GM19023 (cell line): Measurements from ENCODE around the gene SUSD3.

Source experiments
- ATAC-seq: cut with Tn5 transposase; IDR thresholded peaks from one replicate; pipeline ENCODE4 v1.9.1; 2021; ENCODE audit warnings: mild to moderate bottlenecking, moderate library complexity; ENCODE audit not compliant: unreplicated experiment

The SUSD3 gene

DNA sequence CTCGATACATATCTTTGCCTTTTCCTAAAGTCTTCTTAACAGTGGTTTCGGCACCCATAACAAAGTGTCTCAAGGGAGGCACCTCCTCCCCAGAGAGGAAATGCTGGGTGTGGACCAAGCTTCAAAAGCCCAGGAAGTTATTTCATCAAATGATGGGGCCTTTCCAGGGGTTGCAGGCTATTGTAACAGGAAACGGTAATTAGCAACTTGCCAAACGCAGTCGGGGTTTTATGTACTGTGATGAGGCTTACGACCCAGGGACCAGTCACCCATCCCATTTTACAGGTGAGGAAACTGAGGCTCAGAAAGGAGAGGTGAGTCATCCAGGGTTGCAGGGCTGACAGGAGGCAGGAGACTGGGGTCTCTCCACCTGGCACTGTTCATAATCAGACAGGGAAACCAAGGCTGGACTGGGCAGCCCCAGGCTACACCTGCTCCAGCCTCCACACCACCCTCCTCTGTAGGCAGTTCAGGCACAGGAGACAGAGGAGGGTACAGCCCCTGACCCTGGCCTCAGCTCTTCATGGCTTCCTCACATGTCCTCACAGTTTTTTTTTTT lies 30.0 kb upstream of the SUSD3 start:
- no peak for ATAC-seq

DNA sequence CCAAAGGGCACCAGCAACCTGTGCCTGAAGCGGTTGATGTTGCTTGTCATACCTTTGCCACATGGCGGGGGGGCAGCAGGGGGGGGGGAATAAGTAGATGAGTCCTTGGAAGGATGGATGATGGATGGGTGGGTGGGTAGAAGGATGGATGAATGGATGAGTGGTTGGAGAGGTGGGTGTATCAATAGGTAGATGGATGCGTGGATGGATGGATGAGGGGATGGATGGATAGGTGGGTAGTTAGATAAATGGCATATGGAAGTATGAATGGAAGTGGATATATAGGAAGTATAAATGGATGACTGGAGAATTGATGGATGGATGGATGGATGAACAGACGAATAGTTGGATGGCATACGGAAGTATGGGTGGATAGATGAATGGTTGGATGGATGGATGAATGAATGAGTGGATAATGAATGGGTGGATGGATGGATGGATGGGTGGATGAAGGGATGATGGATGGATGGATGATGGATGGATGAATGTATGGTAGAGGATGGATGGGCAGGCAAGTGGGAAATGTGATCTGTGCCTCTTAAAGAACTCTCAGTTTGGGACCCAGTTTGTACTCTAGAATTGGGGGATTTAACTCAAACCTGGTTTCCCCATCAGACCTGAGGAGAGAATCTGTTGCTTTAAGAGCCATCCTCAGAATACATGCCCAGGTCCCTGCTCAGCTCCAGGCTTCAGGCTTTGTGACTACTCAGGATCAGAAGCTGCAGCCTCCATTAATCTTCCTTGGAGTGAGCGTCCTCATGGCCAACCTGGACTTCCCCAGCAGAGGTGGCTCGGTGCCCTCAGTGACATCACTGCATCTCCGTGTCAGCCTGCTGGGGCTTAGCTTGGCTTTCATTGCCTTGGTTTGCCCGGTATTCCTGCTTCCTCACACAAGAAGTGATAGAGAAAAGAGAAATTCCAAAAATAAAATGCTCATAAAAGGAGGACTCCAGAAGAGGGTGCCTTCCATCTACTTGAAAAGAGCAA lies 27.6 kb upstream of the SUSD3 start:
- no peak for ATAC-seq

DNA sequence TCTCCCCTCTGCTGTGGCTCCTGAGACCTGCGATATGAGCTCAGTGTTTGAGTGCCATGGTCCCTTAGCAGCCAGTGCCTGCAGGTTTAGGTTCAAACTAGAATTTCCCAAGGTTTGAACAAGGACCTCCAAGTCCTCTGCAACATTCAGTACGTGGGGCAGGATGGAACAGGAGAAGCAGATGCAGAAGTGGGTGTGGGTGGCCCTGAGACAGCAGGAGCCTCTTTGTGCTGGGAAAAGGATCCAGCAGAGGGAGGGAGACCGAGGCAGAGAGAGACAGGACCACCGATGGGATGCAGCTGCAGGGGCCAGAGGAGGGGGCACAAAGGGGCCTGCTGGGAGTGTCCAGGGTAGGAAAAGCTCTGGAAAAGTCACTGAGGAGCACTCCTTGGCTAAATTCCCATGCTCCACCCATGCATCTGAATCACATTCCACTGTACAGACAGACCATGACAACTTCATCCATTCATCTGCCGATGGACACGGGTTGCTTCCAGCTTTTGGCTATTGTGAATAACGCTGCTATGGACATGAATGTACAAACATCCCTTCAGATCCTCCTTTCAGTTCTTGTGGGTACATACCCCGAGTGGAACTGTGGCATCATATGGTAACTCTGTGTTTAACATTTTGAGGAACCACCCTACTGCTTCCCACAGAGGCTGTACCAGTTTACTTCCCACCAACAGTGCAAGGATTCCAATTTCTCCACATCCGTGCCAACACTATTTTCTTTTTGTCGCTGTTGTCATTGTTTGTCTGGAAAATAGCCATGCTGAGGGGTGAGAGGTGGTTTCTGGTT lies 26.7 kb upstream of the SUSD3 start:
- ATAC-seq, result no peak

DNA sequence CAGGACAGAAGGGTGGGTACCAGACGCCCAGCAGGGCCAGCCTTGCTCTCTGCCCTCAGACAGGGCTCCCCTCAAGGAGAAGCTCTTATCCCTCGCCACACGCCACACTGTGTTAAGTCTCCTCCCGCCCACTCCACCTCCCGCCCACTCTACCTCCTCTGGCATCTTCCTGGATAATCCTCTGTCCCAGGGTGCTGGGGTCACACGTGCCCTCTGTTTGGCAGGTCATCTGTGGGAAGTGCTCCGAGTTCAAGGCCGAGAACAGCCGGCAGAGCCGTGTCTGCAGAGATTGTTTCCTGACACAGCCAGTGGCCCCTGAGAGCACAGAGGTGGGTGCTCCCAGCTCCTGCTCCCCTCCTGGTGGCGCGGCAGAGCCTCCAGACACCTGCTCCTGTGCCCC lies 26.0 kb upstream of the SUSD3 start:
- no peak for ATAC-seq

DNA sequence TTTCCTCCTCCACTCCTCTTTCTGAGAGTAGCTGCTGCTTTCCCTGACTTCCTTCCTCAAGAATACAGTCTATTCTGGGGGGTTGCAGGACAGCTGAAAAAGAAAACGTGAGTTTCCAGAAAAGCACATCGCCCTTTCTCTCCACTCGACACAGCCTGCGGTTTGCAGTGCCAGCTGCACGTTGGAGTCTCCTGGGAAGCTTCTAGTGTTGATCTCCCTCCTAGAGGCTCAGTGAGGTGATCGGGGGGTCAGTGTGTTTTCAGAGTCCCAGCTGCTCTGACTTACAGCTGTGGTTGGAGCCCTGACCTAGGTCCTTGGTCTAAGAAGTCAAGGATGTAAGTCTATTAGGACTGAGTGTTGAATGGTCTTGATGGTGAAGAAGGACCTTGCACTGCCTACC lies 25.0 kb upstream of the SUSD3 start:
- ATAC-seq, result no peak

DNA sequence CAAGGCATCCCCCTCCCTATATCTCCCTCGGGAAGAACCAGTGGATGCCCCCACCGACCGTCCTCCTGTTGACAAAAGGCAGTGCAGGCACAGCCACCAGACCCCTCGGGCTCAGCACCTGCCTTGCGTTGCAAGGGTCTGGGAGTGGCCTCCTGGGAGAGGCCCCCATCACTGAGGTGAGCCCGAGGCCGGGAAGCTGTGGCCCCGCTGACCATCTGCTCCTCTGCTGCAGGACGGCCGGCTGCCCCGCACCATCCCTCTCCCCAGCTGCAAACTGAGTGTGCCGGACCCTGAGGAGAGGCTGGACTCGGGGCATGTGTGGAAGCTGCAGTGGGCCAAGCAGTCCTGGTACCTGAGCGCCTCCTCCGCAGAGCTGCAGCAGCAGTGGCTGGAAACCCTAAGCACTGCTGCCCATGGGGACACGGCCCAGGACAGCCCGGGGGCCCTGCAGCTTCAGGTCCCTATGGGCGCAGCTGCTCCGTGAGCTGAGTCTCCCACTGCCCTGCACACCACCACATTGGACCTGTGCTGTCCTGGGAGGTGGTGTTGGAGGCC lies 23.3 kb upstream of the SUSD3 start:
- ATAC-seq, result no peak

DNA sequence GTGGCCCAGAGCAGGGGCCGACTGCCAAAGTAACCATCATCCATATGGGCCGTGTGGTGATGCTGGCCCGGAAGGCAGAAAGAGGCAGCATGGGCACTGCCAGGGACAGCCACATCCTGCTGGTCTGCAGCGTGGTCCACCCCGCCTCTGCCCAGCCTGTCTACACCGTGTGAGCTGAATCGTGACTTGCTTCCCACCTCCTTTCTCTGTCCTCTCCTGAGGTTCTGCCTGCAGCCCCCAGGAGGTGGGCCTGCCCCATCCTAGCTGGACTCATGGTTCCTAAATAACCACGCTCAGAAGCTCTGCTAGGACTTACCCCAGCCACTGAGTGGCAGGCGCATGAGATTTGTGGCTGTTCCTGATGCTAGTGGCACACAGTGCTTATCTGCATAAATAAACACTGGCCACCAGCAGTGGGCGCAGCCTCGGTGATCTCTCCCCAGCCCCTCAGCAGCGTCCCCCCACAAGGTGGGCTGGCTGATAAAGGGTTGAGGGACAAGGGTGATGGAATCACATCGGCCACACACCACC lies 22.6 kb upstream of the SUSD3 start:
- ATAC-seq, result no peak

DNA sequence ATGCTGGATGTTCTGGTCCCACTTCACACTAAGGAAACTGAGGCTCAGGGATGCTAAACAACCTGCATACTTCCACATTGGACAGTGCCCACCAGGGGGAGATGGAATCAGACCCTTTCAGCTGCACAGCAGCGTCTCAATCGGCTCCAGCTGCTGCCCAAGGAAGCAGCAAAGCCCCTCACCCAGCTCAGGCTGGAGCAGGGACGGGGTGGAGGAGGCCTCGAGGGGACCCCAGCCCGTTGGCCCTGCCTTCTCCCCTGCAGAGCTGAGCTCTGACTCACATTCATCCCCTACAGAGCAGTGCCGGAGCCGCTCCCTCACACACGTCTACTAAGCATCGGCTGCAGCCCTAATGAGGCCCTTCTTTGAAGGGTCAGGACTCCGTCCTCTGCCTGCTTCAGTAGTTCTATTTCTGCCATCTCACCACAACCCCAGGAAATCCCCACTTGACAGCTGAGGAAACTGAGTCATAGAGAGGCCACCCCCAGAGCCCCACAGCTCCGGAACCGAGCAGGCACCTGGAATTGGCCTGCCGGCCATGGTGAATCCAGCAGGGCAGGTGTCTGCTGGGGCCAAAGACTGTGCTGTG lies 21.5 kb upstream of the SUSD3 start:
- ATAC-seq, result no peak

DNA sequence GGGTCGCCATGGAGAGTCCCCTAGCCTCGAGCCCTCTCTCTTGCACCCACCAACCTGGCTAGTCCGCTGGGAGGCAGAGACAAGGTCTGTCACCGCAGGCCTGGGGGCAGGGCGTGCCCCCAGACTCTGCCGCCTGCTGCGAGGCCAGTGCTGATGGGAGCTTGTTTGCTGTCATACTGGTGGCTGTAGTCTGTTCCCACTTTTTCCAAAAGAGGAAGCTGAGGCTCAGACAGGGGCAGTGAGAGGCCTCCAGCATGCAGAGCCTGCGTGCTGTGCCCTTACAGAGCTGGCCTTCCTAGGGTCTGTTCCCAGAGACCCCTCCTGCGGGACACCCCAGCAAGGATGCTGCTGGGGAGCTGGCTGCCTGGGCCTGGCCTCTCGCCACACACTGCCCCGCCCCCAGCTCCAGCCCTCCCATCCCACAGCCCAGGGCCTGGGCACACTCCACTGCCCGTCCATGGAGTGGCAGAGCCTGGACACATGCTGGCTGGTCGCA lies 21.0 kb upstream of the SUSD3 start:
- no peak for ATAC-seq

DNA sequence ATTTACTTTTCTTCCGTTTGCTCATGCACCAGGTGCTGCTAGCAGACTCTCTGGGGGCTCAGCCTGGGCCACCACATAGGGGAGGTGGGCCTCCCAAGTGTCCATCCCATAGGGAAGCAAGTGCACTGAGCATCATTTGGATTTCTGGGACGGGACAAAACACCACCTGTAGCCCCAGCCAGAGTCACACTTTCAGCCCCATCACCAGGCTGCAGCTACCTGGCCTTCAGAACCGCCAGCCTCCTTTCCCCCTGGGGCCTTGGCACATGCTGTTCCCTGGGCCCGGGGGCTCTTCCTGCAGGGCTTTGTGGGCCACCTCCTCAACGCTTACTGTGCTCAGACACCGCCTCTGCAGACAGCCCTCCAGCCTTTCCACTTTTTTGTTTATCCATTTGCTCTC lies 19.6 kb upstream of the SUSD3 start:
- no peak for ATAC-seq

DNA sequence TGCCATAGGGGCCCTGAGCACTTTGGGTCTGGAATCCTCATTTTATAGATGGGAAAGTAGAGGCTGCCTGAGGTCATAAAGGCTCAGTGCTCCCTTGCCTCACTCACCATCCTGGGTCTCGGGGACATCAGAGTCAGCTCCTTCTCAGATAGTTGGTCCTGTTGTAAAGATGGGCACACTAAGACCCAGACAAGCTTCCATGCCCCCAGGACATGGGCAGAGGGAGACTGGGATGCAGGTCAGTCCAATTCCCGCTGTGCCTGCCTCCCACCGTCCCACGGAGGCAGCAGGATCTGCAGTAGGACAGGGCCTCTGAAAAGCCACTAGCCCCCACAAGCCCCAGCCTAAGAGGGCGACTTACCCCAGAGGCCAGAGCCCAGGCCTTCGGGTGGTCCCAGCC lies 19.0 kb upstream of the SUSD3 start:
- no peak for ATAC-seq

DNA sequence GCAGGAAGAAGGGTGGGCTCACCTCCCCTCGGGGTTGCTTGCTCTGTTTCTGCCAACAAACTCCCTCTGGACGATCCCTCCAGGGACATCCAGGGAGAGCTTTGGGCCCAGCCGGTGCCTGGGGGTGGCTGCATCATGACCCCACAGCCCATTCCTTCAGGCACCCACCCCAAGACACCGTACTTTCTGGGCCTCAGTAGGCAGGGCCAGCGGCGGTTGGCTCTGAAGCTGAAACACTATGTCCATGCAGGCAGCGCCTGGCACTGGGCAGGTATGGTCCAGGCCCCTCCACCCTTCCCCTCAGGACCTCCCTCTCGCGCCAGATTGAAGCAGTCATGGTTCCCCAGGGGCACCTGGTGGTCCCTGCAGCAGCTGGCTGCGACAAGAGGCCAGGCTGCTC lies 18.5 kb upstream of the SUSD3 start:
- ATAC-seq, result no peak

DNA sequence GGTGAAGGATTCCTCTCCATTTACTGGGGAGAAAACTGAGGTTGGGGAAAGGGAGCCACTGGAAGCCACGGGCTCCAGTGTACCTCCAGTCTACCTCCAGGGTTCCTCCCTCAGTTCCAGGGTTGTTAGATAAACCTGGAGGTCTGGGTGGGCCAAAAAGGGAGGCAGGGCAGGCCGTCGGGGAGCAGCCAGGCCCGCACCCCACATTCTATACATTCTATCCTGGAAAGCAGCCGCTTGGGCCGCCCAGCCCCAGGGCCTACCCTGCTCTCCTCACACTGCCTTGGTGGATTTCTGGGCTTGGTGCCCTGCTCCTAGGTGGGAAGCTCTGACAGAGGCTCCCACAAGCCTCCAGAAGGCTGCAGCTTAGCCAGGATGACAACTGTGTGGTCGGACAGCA lies 18.1 kb upstream of the SUSD3 start:
- no peak for ATAC-seq

DNA sequence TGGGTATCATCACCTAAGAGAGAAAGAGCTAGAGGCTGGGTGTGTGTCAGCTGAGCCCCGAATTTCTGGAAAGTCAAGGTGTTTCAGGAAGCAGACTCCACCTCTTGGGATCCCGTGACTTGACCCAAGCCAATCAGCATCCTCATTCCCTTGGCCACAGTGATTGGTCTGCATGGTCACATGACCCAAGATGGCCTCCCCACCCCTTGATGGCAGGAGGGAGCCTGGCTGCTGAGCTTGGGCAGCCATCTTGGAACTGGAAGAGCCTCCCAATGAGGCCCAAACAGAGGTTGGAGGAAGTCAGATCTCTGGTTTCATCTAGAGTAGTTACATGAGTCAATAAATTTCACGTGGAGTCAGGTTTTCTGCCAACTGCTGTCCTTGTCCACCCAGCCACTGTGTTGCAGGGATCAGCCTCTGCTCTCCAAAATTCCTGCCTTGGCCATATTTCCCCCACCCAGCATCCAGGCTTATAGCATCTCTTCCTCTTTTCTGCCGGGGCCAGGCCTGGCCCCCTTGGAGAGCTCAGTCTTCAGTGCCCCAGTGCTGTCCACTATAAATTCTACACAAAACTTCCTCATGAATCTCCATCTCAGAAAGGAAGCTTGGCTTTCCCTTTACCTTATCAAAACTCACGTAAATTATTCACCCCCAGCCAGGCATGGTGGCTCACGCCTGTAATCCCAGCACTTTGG lies 17.2 kb upstream of the SUSD3 start:
- no peak for ATAC-seq

DNA sequence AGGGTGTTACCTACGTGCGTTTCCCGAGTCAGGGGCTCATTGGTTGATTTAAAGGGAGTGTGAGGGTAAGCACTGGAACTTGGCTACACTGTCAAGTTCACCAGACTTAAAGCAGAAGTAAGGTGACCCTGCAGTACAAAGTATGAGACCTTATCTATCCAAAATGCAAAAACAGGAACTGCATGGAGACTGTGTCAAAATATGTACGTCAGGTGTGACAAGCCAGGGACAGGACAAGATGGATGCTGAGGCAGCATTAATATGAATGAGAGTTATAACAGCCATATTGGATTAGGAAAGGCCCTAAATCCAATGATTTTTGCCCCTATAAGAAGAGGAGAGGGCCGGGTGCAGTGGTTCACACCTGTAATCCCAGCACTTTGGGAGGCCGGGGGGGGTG lies 15.4 kb upstream of the SUSD3 start:
- ATAC-seq, result no peak

DNA sequence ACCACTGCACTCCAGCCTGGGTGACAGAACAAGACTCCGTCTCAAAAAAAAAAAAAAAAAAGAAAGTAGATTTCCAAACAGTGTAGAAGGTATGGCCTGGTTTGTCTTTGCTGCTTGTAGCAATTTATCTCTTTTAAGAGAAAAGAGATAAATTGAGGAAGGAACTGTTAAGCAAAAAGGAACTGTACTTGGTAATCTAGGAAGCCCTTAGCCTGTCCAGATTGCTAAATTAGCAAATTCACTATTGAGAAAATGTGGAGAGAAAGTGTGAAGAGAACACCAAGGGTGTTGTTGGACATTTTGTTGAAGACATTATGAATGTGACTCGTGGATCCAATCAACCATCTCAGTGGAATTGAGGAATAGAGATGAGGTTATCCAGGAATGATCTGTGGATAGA lies 13.0 kb upstream of the SUSD3 start:
- no peak for ATAC-seq

DNA sequence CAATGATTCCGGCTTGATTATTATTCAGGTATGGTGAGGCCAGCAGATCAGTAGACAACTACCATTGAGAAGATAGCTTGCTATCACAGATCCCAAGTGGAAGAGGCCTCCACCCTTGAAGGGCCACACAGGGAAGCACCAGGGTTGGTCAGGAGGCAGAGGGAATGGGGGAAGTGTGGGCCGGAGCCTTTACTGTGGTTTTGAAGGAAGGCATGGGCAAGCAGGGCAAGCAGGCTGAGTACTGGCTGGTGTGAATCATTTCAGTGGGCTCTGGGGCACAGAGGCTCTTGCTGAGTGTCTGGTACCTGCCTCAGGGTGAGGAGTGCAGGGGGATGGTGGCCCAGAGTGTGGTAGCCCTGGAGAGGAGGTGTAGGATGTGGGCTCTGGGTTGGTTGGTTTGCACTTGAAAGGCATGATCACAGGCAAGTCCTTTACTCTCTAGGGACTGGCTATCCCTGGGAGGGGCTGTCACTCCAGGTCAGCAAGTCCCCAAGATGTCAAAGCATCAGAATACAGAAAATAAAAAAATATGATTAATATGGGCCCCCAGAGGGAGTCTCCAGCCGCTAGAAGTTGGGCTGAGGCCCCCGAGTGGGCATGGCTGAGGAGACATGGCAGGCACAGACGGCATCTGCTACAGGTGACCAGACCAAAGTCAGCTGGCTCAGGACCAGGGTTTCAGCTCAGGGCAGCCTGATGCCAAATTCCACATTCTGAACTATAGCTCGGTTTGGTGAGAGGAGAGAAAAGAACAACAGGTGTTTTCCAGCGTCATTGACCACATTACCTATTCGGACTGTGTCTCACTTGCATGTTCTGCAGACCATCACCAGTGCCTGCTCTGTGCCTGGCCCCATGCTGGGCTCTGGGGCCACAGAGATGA lies 9.7 kb upstream of the SUSD3 start:
- ATAC-seq, result no peak

DNA sequence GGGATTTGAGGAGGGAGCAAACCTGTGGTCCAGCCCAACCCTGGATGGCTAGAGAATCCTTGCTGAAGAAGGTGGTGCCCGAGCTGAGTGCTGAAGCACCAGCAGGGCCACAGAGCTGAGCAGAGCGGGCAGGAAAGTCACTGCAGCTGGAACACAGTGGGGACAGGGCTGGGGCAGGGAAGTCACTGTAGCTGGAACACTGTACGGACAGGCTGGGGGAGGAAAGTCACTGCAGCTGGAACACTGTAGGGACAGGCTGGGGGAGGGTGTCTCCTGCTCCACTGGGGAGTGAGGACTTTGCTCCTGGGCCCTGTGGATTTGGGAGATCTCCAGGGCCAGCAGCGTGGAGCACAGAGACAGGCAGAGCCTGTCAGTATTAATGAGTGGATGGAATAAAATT lies 9.0 kb upstream of the SUSD3 start:
- ATAC-seq, result no peak

DNA sequence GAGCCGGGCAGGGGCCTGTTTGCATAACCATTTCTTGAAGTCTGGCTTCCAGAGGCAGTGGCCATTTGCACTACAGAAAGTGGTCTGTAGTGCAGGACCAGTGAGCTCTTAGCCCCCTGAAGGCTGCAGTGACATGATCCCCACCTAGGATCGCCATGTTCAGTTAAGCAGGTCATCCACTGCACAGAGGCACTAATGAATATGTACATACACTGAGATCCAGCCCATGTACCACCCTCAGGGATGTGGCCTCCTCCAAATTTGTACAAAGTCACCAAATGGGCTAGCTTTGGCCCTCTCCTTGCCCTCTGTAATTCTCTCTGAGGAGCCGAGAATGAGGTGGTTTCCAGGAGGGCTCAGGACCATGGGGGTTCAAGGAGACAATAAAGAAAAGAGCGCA lies 8.3 kb upstream of the SUSD3 start:
- ATAC-seq, result no peak
